Panc1 (cell line): ENCODE results near the gene DHX32. TPM values are rescaled to one million over a fixed set of nuclear protein-coding genes. Genes with fewer than 3 reads are reported as not detected.

Source experiments
- ATAC-seq: fragments of 200-7000 bp; cut with Tn5 transposase; 2 replicates; pipeline ENCODE4 v1.9.1; 2020; ENCODE audit warnings: mild to moderate bottlenecking, moderate library complexity
- BruUV-seq: library from RNA; stranded (reverse); fragments of 400-500 nt; replicated peaks from 2 replicates; lab custom pipeline; 2021; lab: Mats Ljungman, UMichigan
- CTCF ChIA-PET: fragments of 300-600 bp; sonication (Branson Sonifier 250); formaldehyde crosslinking; loops from one replicate; lab custom pipeline; 2022; ENCODE audit warnings: antibody characterized with exemption; lab: Charles Lee
- POLR2A ChIA-PET: fragments of 300-600 bp; sonication (Branson Sonifier 250); formaldehyde crosslinking; loops from one replicate; lab custom pipeline; 2022; ENCODE audit warnings: antibody characterized with exemption; lab: Charles Lee
- DNase-seq: peaks from one replicate; pipeline ENCODE4 v3.0.0-alpha.2; 2010; ENCODE audit warnings: low read depth, low spot score
- H3K27ac ChIP-seq: 2 replicates; pipeline ENCODE4 v1.5.1; 2011; ENCODE audit warnings: mild to moderate bottlenecking, low read length, inconsistent platforms
- H3K27me3 ChIP-seq: fragments of 200-500 bp; sonication (Bioruptor generic); 2 replicates; pipeline ENCODE4 v1.6.0; 2014; ENCODE audit warnings: low read length, inconsistent platforms; ENCODE audit not compliant: control insufficient read depth, insufficient read depth
- H3K36me3 ChIP-seq: fragments of 200-500 bp; sonication (Bioruptor generic); 2 replicates; pipeline ENCODE4 v1.5.1; 2014; ENCODE audit warnings: inconsistent platforms, mild to moderate bottlenecking, low read length, moderate library complexity; ENCODE audit not compliant: control insufficient read depth, insufficient read depth
- H3K4me1 ChIP-seq: 2 replicates; pipeline ENCODE4 v1.5.1; 2011; ENCODE audit warnings: inconsistent platforms, mild to moderate bottlenecking, low read length, moderate library complexity; ENCODE audit not compliant: control insufficient read depth, insufficient read depth
- H3K4me3 ChIP-seq, 2 experiments: 2 replicates each; pipeline ENCODE4 v1.5.1; 2011 to 2012; ENCODE audit warnings: low read depth in 2 of 2, low read length in 2 of 2, mild to moderate bottlenecking in 2 of 2, inconsistent platforms in 1 of 2, moderate library complexity in 1 of 2
- H3K9me3 ChIP-seq: fragments of 200-500 bp; sonication (Bioruptor generic); 2 replicates; pipeline ENCODE4 v1.5.1; 2014; ENCODE audit warnings: low read depth, mild to moderate bottlenecking, inconsistent platforms, low read length, moderate library complexity; ENCODE audit not compliant: control insufficient read depth, insufficient read depth
- POLR2AphosphoS5 ChIP-seq: IDR thresholded peaks from 2 replicates; pipeline ENCODE4 v1.6.1; 2012; ENCODE audit warnings: mild to moderate bottlenecking, low read depth, low read length, moderate library complexity
- REST ChIP-seq, 2 experiments: IDR thresholded peaks; 2 replicates each; pipeline ENCODE4 v1.6.1; 2011 to 2012; ENCODE audit warnings: low read depth in 2 of 2, control low read depth in 1 of 2, low read length in 1 of 2, mild to moderate bottlenecking in 1 of 2, moderate library complexity in 1 of 2; ENCODE audit not compliant: insufficient read depth in 1 of 2
- SIN3A ChIP-seq: IDR thresholded peaks from 2 replicates; pipeline ENCODE4 v1.6.1; 2012; ENCODE audit warnings: low read depth, mild to moderate bottlenecking, low read length, moderate library complexity, borderline replicate concordance; ENCODE audit not compliant: insufficient read depth
- TCF7L2 ChIP-seq: IDR thresholded peaks from 2 replicates; pipeline ENCODE4 v1.6.1; 2011; ENCODE audit warnings: mild to moderate bottlenecking, low read depth, low read length, inconsistent platforms
- in situ Hi-C: cut with HindIII; loops from 2 replicates; pipeline ENCODE4 v1.10.0; 2016; ENCODE audit warnings: low sequenced_read_pairs, low pct_unique_long_range_greater_than_20kb
- intact Hi-C: fragments of 100-400 bp; cut with micrococcal nuclease; formaldehyde crosslinking; loops from one replicate; pipeline ENCODE4 v1.10.0; 2022; ENCODE audit not compliant: unreplicated experiment
- total RNA-seq: library from RNA; stranded (reverse); gene quantifications from one replicate; pipeline ENCODE4 v1.2.1, GENCODE V29; 2021; ENCODE audit not compliant: unreplicated experiment
- TF ChIP-seq, protein P1 (sequence below): fragments of 450-650 bp; IDR thresholded peaks from 2 replicates; pipeline ENCODE4 v1.5.1; 2017; ENCODE audit warnings: mild to moderate bottlenecking

Gene DHX32
- total RNA-seq, 1 experiment from 2014 or later: 117 TPM

DNA sequence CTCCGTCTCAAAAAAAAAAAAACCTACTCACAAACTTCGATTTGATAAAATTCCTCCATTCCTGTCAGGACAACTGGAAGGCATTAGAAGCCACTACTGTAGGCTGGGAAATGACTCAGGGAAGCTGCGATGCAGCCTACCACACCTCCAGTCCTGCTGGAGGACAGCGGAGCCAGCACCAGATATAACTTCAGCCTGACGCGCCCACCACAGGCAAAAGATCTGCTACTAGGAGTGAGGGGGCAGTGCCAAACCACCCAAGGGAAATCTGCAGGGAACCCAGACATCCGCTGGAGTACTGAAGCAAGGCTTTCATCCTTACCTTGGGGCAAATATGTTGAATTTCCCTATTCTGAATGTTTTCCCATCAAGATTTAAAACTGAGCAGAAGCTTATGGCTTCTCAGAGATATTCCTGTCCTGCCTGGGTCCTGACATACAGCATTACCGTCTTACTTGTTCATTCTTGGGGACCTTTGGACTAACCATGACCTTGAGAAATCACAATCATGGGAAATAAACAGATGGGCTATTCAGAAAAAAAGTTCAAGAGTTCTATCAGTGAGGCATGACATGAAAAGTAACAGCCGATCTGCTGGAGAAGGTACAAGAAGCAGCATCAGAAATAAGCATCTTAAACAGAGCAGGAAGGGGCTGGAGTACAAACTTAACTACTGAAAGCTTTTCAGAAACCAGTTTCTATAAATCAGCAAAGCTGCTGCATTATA lies 37.3 kb downstream of the DHX32 start:
- no TSS peak for BruUV-seq
- ChIA-PET CTCF (no interaction called here), POLR2A (interaction anchor here (0.5 kb wide), 1 partner anchor 11 kb away, joined by 3 read pairs; no protein-coding TSS in a partner anchor)
- Histone ChIP-seq H3K27me3 (no peaks in the 10 kb centered on the region), H3K9me3 (no peaks in the 10 kb centered on the region), H3K27ac (no peak overlapping the region), H3K36me3 (peaks cover 28% of the 10 kb centered on the region), H3K4me3 (no peak overlapping the region), H3K4me1 (no peaks in the 10 kb centered on the region; the same call in 1 of the 2 replicates)
- in situ Hi-C loops (no loop called here), intact Hi-C loops (no loop called here)
- TF ChIP-seq POLR2AphosphoS5: no peak
- no peak for TF ChIP-seq SIN3A
- no peak for DNase-seq
- no peak for ATAC-seq

- no peak overlapping the region for H3K4me3 ChIP-seq
- no peak for ATAC-seq
- intact Hi-C loops (no loop called here), in situ Hi-C loops (no loop called here)
- no TSS peak for BruUV-seq
- CTCF ChIA-PET: no interaction called here
- DNase-seq: no peak
- no peaks in the 10 kb centered on the region for H3K9me3 ChIP-seq
- H3K27me3 ChIP-seq: no peaks in the 10 kb centered on the region
- TF ChIP-seq POLR2AphosphoS5: peak; percentile 11; the same call in 1 of the 2 replicates
- TF ChIP-seq SIN3A: no peak
- POLR2A ChIA-PET: no interaction called here
- no peaks in the 10 kb centered on the region; the same call in 1 of the 2 replicates for H3K4me1 ChIP-seq
- H3K27ac ChIP-seq: no peak overlapping the region
- H3K36me3 ChIP-seq: peaks cover 47% of the 10 kb centered on the region
Measured at GRCh38 chr10:125840955-125841354, 40.1 kb downstream of the DHX32 start.

- Histone ChIP-seq H3K27ac (no peak overlapping the region), H3K36me3 (peaks cover 50% of the 10 kb centered on the region), H3K9me3 (no peaks in the 10 kb centered on the region), H3K4me3 (no peak overlapping the region), H3K4me1 (no peaks in the 10 kb centered on the region; the same call in 1 of the 2 replicates), H3K27me3 (no peaks in the 10 kb centered on the region)
- ChIA-PET POLR2A (no interaction called here), CTCF (no interaction called here)
- ATAC-seq (no peak), DNase-seq (no peak)
- in situ Hi-C loops (no loop called here), intact Hi-C loops (no loop called here)
- no TSS peak for BruUV-seq
- TF ChIP-seq SIN3A (no peak), REST (IDR thresholded peaks at IDR 0.05; ENCODE audit: insufficient read depth in 1 of 2, low read depth in 2 of 2, low read length in 1 of 2) (no peak), TCF7L2 (no peak), POLR2AphosphoS5 (no peak)
- TF ChIP-seq, protein P1, sequence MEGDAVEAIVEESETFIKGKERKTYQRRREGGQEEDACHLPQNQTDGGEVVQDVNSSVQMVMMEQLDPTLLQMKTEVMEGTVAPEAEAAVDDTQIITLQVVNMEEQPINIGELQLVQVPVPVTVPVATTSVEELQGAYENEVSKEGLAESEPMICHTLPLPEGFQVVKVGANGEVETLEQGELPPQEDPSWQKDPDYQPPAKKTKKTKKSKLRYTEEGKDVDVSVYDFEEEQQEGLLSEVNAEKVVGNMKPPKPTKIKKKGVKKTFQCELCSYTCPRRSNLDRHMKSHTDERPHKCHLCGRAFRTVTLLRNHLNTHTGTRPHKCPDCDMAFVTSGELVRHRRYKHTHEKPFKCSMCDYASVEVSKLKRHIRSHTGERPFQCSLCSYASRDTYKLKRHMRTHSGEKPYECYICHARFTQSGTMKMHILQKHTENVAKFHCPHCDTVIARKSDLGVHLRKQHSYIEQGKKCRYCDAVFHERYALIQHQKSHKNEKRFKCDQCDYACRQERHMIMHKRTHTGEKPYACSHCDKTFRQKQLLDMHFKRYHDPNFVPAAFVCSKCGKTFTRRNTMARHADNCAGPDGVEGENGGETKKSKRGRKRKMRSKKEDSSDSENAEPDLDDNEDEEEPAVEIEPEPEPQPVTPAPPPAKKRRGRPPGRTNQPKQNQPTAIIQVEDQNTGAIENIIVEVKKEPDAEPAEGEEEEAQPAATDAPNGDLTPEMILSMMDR: no peak
Measured at GRCh38 chr10:125840406-125840805, 40.7 kb downstream of the DHX32 start.
